Activated T-helper 17 cell treated with anti-CD3 and anti-CD28 coated beads, Interleukin-2, amount 50 U/mL, for 72 hours (primary cell): ENCODE measurements around the gene TMPRSS4. TPM values are rescaled to one million over a fixed set of nuclear protein-coding genes. Genes with fewer than 3 reads are reported as not detected.

ENCODE experiments used
- ATAC-seq: fragments of 150-1000 bp; cut with Tn5 transposase; replicated peaks from 2 replicates; pipeline ENCODE4 v1.10.0; 2021; ENCODE audit warnings: mild to moderate bottlenecking, moderate library complexity
- H3K27ac Mint-ChIP-seq: one replicate; pipeline ENCODE4 v1.8.0; 2022; ENCODE audit warnings: mixed read lengths
- H3K27me3 Mint-ChIP-seq: one replicate; pipeline ENCODE4 v1.8.0; 2022; ENCODE audit warnings: mixed read lengths
- H3K36me3 Mint-ChIP-seq: one replicate; pipeline ENCODE4 v1.8.0; 2022; ENCODE audit warnings: low read depth, mild to moderate bottlenecking, mixed read lengths
- H3K4me1 Mint-ChIP-seq: one replicate; pipeline ENCODE4 v1.8.0; 2022; ENCODE audit warnings: mixed read lengths
- H3K4me3 Mint-ChIP-seq: one replicate; pipeline ENCODE4 v1.8.0; 2022; ENCODE audit warnings: mild to moderate bottlenecking, mixed read lengths
- H3K9me3 Mint-ChIP-seq: one replicate; pipeline ENCODE4 v1.8.0; 2022; ENCODE audit warnings: mixed read lengths
- total RNA-seq, 2 donors: library from RNA; stranded (reverse); gene quantifications; one replicate each; pipeline ENCODE4 v1.2.3, GENCODE V29; 2022

TMPRSS4 gene
- total RNA-seq, 2 donors from 2014 or later: 0.11 TPM; not detected in 1

DNA sequence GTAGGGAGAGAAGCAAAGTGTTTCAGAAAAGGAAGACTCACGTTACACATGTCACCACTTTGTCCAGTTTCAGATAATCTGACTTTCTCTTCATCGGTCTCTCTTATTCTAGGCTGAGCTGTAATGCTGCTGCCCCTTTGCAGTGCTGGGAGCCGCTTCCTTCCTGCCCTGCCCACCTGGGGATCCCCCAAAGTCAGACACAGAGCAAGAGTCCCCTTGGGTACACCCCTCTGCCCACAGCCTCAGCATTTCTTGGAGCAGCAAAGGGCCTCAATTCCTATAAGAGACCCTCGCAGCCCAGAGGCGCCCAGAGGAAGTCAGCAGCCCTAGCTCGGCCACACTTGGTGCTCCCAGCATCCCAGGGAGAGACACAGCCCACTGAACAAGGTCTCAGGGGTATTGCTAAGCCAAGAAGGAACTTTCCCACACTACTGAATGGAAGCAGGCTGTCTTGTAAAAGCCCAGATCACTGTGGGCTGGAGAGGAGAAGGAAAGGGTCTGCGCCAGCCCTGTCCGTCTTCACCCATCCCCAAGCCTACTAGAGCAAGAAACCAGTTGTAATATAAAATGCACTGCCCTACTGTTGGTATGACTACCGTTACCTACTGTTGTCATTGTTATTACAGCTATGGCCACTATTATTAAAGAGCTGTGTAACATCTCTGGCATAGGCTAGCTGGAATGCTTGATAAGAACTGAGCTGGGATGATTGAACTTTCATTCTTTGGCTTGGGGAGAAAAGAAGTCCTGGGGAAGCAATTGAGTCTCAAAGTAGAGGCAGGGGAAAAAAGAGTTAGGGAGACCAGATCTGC, 41.1 kb downstream of the TMPRSS4 start:
- no peaks in the 10 kb centered on the region for H3K36me3 Mint-ChIP-seq
- no peak overlapping the region for H3K27ac Mint-ChIP-seq
- H3K27me3 Mint-ChIP-seq: peaks cover 14% of the 10 kb centered on the region
- H3K4me3 Mint-ChIP-seq: no peak overlapping the region
- peaks cover 7% of the 10 kb centered on the region for H3K4me1 Mint-ChIP-seq
- no peaks in the 10 kb centered on the region for H3K9me3 Mint-ChIP-seq
- no peak for ATAC-seq

DNA sequence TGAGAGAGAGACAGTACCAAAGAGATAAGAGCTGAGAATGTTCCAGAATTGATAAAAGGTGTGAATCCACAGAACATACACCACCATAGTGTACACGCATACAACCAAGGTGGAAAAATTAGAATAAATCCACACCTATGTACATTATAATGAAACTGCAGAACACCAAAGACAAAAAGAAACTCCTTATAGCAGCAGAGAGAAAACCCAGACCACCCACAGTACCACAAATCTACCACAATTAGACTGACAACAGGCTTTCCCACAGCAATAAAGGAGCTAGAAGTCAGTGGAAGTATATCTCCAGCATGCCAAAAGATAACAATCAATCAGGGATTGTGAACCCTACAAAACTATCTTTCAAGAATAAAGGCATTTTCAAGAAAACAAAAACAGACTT, 43.9 kb downstream of the TMPRSS4 start:
- Mint-ChIP-seq H3K4me3 (no peak overlapping the region), H3K27me3 (peaks cover 6% of the 10 kb centered on the region), H3K36me3 (no peaks in the 10 kb centered on the region), H3K4me1 (no peaks in the 10 kb centered on the region), H3K9me3 (no peaks in the 10 kb centered on the region), H3K27ac (no peak overlapping the region)
- no peak for ATAC-seq

DNA sequence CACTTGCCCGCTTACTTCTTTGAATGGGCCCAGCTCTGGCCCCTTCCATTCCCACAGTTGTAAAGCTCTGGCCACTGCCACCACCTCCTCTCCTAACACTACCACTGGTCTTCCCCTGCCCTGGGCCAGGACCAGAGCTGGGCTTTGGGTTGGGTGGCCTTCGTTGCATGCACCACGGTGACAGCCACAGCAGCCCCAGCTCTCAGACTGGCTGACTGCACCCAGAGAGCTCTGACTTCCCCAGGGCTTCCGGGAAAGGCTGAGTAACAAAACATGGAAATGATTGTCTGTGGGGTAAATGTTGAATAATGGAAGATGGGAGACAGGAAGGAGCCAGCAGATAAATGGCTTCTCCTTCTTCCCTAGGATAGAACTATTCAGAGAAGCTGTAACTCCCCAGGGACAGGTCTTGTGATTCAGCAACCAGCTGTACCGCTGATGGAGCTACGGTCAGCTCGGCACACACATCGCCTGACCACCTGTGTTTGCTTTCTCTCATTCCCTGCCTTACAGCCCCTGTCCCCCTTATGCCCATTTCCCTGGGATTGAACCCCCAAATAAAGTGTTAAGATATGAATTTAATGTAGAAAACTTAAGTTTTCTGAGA, 48.2 kb downstream of the TMPRSS4 start:
- no peak for ATAC-seq
- Mint-ChIP-seq H3K27me3 (peaks cover 8% of the 10 kb centered on the region), H3K27ac (no peak overlapping the region), H3K4me1 (no peaks in the 10 kb centered on the region), H3K4me3 (no peak overlapping the region), H3K36me3 (no peaks in the 10 kb centered on the region), H3K9me3 (no peaks in the 10 kb centered on the region)

DNA sequence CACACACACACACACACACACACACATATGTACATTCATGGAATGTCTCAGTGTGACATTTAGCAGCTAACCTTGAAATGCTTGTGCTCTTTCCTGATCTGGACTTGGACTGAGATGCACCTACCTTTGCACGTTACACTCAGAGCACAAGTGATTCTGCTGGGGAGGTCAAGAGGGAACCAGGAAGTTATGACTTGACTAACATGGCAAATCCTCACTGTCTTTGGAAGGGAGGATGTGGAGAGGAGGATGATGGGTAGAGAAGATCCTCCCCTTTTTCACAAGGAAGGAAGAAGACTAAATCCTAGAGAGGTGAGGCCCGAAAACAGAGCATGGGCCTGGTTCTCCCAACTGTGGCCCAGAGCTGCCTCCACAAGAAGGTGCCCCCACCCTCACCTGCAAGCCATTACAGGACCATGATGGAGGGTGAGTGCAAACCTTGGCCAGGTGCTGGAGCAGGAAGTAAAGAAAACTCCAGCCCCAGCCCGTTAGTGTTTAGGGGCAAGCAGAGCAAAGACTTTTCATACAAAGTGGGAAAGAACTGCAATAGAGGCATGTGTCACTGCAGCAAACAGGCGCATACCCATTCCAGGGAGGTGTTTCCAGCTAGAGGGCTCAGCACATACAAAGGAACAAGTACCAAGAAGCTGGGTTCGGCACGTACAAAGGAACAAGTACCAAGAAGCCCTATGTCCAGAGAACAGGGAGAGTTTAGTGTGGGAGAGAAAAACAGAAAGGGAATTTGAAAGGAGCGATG, 49.4 kb downstream of the TMPRSS4 start:
- H3K27ac Mint-ChIP-seq: no peak overlapping the region
- H3K27me3 Mint-ChIP-seq: peaks cover 11% of the 10 kb centered on the region
- no peaks in the 10 kb centered on the region for H3K4me1 Mint-ChIP-seq
- no peak overlapping the region for H3K4me3 Mint-ChIP-seq
- no peak for ATAC-seq
- no peaks in the 10 kb centered on the region for H3K9me3 Mint-ChIP-seq
- H3K36me3 Mint-ChIP-seq: no peaks in the 10 kb centered on the region

DNA sequence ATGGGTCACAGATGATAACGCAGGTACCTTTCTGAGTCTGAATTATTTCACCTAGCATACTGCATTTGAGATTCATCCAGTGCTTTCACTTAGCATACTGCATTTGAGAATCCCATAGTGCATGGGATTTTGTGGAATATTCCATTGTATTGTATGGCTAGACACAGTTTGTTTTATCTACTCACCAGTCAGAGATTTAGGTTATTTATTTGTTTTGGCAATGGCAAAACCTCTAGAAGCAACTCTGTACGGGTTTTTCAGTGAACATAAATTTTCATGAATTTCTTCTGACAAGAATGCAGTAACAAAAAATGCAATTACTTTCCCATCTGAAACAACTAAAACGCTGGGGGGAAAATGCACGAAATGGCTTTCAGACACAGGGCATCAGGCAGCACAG, 51.4 kb downstream of the TMPRSS4 start:
- no peaks in the 10 kb centered on the region for H3K9me3 Mint-ChIP-seq
- H3K36me3 Mint-ChIP-seq: no peaks in the 10 kb centered on the region
- no peaks in the 10 kb centered on the region for H3K4me1 Mint-ChIP-seq
- no peak overlapping the region for H3K4me3 Mint-ChIP-seq
- ATAC-seq: no peak
- H3K27me3 Mint-ChIP-seq: peaks cover 11% of the 10 kb centered on the region
- no peak overlapping the region for H3K27ac Mint-ChIP-seq

DNA sequence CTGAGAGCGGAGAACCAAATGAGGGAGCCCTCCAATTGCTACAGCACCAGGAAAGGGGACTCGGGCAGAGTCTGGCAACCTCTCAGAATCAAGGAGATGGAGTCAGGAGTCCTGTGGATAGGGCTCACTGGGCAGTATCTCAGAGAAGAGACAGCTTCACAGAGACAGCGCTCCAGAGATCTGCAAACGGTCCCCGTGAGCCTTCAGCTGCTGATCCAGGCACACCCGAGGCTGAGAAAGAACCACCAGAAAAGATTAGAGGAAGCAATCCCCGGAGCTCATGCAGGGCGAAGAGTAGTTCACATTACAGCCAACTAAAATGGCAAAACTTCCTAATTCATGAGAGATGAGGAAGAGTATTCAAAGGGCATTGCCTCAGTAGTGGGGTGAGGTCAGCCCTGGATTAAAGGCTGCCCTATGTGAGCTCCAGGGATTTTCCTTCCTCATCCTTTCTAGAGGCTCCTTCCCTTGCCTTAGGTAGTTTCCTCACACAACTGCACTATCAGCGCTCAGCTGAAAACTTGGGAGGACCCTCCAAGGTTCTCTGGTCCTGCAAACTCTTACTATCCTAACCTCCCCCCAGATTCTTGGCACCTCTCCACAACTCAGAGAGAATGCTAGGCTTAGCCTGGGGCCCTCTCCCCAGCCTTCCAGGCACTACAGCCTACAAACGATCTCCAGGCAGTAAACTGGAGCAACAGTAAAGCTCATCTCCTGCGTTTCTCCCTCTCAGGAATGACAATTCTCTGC, 52.0 kb downstream of the TMPRSS4 start:
- H3K9me3 Mint-ChIP-seq: no peaks in the 10 kb centered on the region
- H3K4me3 Mint-ChIP-seq: no peak overlapping the region
- H3K27ac Mint-ChIP-seq: no peak overlapping the region
- no peaks in the 10 kb centered on the region for H3K36me3 Mint-ChIP-seq
- peaks cover 13% of the 10 kb centered on the region for H3K27me3 Mint-ChIP-seq
- H3K4me1 Mint-ChIP-seq: no peaks in the 10 kb centered on the region
- ATAC-seq: no peak

DNA sequence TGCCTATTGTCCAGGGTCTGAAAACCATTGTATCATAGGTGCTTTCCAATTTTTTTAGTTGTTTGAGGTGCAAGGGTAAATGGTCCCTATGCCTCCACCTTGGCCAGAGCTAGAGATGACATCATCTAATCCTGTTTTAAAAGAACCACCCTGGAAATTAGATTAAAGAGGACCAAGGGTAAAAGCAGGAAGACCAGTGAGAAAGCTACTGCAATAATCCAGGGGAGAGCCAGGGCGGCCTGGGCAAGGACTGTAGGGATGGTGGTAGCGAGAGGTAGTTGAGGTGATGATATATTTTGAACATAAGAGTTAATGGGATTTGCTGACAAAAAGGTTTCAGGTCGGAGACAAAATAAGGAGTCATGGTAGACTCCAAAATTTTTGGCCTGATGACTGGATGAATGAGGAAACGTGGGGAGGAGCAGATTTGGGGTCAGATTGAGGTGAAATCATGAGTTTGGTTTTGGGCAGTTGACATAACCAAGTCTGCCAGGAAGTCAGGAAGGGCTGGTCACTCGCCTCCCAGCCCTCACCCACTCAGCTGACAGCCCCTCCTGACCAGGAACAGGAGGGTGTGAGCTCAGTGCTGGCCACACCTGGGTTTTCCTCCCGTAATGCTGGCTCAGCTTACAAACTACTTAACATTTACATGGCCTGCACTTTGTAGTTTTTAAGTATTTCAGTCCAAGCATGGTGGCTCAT, 52.7 kb downstream of the TMPRSS4 start:
- Mint-ChIP-seq H3K36me3 (no peaks in the 10 kb centered on the region), H3K27ac (no peak overlapping the region), H3K27me3 (peaks cover 20% of the 10 kb centered on the region), H3K4me3 (no peak overlapping the region), H3K4me1 (no peaks in the 10 kb centered on the region), H3K9me3 (no peaks in the 10 kb centered on the region)
- no peak for ATAC-seq

DNA sequence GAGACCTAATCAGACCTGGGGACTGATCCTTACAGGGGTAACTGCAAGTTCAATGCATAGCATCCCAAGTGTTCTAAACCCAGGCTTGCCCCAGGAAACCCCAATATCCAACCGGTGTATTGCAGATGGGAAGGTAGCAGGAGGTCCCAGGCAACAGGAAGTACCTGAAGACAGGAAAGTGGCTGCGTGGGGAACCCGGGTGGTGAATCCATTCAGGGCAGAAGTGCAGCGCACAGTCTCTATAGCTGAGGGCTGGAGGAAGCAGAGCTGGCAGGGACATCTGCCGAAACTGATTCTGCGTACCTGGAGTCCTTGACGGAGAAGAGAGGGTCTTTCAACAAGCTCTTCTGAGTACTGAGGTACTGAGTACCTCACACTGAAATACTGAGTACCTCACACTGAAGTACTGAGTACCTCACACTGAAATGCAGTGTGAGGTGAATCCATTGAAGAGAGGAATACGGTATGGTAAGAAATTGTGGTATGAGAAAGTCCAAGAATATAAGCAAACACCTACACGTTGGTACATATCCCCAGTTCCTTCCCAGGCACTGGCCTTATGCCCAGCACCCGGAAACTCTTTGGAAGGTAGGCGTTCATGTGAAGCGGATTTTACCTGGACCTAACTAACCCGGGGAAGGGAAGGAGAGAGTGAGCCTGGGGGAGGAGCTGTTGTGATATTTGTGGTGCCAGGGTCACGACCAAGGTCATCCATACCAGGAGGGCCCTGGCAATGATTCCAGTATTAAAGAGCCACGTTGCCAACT, 55.7 kb downstream of the TMPRSS4 start:
- no peak for ATAC-seq
- Mint-ChIP-seq H3K27me3 (peaks cover 26% of the 10 kb centered on the region), H3K27ac (no peak overlapping the region), H3K9me3 (no peaks in the 10 kb centered on the region), H3K36me3 (no peaks in the 10 kb centered on the region), H3K4me3 (no peak overlapping the region), H3K4me1 (no peaks in the 10 kb centered on the region)

DNA sequence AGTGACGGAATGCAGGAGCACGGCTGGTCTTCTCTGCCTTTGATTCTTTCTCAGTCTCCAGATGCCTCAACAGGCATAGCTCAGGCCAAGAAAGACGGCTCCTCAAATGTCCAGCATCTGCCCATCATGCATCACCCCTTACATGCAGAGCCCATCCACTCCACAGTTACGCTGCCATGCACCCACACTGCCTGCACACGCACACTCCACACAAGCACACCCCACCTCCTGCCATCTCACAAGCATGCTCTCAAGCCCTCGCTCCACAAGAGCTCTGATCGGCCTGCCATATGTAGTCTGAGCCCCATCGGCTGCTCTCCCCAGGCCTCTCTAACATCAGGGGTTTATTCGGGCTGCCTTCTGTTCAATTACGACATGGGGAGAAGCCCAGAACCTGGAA, 56.9 kb downstream of the TMPRSS4 start:
- no peak overlapping the region for H3K4me3 Mint-ChIP-seq
- no peaks in the 10 kb centered on the region for H3K36me3 Mint-ChIP-seq
- no peak overlapping the region for H3K27ac Mint-ChIP-seq
- ATAC-seq: no peak
- H3K4me1 Mint-ChIP-seq: no peaks in the 10 kb centered on the region
- no peaks in the 10 kb centered on the region for H3K9me3 Mint-ChIP-seq
- H3K27me3 Mint-ChIP-seq: peaks cover 30% of the 10 kb centered on the region

DNA sequence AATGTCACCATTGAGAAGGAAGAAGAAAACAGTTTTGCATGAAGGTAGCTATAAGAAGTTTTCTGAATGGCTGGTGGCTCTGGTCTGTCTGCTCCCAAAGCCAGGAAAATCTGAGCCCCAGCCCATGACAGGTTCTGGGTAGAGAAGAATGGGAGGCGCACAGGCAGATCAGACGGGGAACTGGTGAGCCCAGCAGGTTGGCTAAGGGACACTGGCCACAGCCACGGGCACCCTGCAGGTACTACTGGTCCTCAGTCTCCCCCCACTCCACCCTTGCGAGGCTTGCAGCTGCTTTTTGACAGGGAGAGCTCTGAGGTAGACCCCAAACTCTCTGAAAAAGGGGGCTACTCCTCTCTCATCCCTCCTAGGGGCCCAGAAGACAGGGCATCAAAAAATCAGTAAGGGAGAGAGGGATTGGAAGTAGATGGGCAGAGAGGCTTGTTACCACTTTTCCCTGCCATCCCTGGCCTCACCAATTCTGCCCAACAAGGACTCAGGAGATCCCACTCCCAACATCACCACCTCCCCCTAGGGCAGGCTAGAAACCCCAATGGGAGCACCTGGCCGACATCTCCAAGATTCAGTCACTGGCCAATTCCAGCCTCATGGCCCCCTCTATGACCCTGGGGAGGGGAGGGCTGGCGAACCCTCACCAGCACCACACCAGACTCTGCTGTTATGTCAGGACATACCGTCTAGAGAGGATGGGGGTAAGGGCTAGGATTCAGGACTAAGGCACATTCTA, 58.3 kb downstream of the TMPRSS4 start:
- Mint-ChIP-seq H3K9me3 (no peaks in the 10 kb centered on the region), H3K4me1 (no peaks in the 10 kb centered on the region), H3K27ac (no peak overlapping the region), H3K36me3 (no peaks in the 10 kb centered on the region), H3K27me3 (peaks cover 33% of the 10 kb centered on the region), H3K4me3 (no peak overlapping the region)
- ATAC-seq: no peak

DNA sequence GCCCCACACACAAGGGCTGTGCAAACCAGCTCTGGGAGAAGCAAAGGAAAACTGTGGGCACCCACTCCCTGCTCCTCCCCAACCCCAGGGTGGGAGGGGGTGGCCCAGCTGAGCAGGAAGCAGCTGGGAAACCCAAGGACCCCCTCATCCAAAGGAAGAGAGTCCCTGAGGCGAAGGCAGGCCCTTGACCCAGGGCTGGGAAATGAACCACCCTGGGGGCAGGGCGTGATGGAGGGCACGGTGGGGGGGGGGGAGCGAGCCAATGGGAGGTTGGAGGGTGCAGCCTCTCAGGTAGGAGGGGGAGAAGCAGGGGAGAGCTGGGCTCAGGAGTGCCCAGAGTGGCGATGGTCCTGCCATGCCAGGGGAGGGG, 58.9 kb downstream of the TMPRSS4 start:
- ATAC-seq: no peak
- Mint-ChIP-seq H3K4me3 (no peak overlapping the region), H3K9me3 (no peaks in the 10 kb centered on the region), H3K27ac (no peak overlapping the region), H3K4me1 (no peaks in the 10 kb centered on the region), H3K36me3 (no peaks in the 10 kb centered on the region), H3K27me3 (peaks cover 38% of the 10 kb centered on the region)

DNA sequence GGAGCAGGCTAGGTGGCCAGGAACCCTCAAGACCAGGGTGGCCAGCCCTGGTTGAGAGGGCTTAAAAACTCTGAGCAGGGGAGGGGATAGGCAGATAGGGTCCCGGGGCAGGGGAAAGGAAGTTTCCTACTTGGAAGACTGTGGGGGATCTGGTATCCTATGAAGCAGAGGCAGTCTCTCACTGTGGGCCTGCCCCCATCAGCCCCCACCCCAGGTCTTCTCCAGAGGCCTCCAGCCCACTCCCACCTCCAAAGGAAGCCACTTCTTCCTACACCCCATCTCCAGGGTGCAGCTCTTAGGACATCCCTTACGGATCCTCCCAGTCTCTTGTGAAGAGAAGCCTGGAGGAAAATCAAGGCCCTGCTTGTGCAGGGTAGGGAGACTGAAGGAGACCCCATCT, 59.5 kb downstream of the TMPRSS4 start:
- Mint-ChIP-seq H3K9me3 (no peaks in the 10 kb centered on the region), H3K36me3 (no peaks in the 10 kb centered on the region), H3K27ac (no peak overlapping the region), H3K27me3 (peaks cover 38% of the 10 kb centered on the region), H3K4me1 (no peaks in the 10 kb centered on the region), H3K4me3 (no peak overlapping the region)
- no peak for ATAC-seq

DNA sequence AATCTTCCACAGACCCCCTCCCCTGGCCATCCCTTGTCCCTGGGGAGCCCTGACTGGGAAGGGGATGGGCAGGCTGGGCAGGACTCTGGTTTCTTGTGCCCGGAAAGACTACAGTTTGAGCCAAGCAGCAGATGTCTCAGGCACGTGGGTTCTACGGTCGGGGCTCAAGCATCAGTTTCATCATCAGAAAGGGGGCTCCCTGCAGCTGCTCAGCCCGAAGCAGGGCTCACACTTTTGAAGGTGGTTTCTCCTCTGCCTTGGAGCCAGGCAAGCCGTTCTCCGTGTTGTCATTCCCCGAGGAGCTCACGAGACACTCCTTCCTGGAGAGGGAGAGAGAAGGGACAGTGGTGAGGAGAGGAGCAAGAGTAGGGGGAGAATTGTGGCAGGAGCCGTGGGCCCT, 59.9 kb downstream of the TMPRSS4 start:
- Mint-ChIP-seq H3K27me3 (peaks cover 41% of the 10 kb centered on the region), H3K27ac (no peak overlapping the region), H3K36me3 (no peaks in the 10 kb centered on the region), H3K9me3 (no peaks in the 10 kb centered on the region), H3K4me3 (no peak overlapping the region), H3K4me1 (no peaks in the 10 kb centered on the region)
- ATAC-seq: no peak
